GF-D8 (cell line): Measurements from ENCODE around the gene LRCH1.
A peak's percentile ranks its signal among the peaks of the same experiment; 100 is the strongest.

Source experiments
- DNase-seq: peaks from one replicate; lab custom pipeline; 2025; lab: John Stamatoyannopoulos, UW

LRCH1 gene

GRCh38 chr13:46593398-46593797 is 40.4 kb downstream of the LRCH1 start:
- no peak for DNase-seq

GRCh38 chr13:46594374-46595078 is 41.6 kb downstream of the LRCH1 start:
- no peak for DNase-seq

DNA sequence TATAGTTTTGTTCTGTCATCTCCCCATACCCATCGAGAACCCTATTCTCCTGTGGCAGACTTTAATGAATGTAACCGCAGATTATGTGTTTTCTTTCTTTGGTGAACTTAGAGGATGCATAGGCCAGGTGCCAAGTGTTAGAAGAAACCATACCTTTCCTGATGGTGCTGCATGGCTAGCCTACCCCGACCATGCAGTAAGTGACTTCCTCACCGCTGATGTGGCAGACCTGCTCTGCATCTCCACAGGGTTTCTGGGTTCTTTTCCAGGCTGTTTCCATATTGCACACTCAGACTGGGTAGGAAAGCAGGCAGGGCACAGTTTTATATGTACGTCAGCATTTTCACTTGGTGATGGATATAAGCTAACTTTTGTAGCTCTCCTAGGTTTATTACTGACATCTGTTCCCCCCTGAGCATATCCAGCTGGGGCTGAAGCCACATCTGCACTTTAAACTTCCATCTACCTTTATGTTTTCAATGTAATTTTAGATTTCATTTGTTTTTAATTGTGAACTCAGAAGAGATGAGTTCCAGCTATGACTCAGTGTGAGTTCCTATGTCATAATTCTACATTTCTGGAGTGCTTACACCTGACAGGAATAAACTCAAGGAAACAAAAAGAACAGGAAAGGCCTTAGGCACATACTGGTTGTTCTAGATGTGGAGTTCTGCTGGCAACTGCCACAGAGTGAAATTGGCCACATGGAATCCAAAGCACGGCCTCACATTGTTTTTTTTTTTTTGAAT is 42.3 kb downstream of the LRCH1 start:
- DNase-seq = no peak

GRCh38 chr13:46595885-46596275 is 42.9 kb downstream of the LRCH1 start:
- peak; percentile 54 for DNase-seq

GRCh38 chr13:46596466-46596865 is 43.5 kb downstream of the LRCH1 start:
- DNase-seq = no peak

DNA sequence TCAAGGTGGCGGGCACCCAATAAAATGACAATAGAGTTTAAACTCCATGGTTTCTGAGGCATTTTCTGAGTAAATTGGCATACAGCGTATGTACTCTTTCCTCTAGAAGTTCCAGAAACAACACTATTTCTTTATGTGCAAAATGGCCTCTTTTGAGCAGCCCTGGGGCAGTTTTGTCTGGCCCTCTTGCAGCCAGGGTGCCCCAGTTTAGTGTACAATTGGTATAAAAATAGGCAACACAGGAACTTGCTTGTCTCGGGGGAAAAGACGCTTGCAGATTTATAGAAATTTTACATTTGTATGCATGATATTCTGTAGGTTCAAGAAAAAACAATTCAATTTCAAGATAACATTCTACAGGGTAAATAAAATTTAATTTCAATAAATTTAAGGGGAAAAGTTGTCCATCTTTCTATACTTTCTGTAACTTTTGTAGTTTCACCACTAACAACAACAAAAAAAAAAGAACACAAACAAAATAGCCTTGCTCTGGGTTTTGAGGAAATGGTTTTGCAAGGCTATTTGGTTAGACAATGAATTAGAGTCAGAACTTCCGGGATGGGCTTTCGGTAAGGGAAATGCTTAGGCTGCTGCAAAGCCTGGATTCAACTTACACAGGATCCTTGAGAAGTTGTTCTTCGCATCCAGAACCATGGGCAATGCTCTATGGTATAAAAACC is 45.3 kb downstream of the LRCH1 start:
- peak; percentile 83 for DNase-seq

- no peak for DNase-seq
These were observed 45.8 kb downstream of the LRCH1 start for GRCh38 chr13:46598820-46599180.

DNA sequence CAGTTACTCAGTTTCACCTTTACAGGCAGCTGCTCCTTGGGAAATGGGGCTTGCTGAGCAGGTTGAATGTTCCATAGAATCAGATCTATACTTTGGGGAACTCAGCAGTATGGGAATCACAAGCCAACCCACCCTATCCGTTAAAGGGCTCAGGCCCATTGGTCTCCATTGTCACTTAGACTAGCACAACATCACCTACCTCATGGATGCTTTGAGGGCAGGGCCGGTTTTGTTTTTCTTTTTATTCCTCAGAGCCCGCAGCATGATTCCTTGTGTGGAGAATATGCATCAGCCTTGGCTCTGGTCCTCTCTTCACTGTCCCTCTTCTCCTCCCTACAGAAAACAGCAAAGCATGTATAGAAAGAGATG is 48.0 kb downstream of the LRCH1 start:
- no peak for DNase-seq

GRCh38 chr13:46602531-46602930 is 49.6 kb downstream of the LRCH1 start:
- DNase-seq = no peak

- no peak for DNase-seq
These were observed 50.2 kb downstream of the LRCH1 start for GRCh38 chr13:46603165-46603603.

- DNase-seq = no peak
These were observed 51.4 kb downstream of the LRCH1 start for GRCh38 chr13:46604226-46604990.

GRCh38 chr13:46605076-46605824 is 52.3 kb downstream of the LRCH1 start:
- DNase-seq = no peak

DNA sequence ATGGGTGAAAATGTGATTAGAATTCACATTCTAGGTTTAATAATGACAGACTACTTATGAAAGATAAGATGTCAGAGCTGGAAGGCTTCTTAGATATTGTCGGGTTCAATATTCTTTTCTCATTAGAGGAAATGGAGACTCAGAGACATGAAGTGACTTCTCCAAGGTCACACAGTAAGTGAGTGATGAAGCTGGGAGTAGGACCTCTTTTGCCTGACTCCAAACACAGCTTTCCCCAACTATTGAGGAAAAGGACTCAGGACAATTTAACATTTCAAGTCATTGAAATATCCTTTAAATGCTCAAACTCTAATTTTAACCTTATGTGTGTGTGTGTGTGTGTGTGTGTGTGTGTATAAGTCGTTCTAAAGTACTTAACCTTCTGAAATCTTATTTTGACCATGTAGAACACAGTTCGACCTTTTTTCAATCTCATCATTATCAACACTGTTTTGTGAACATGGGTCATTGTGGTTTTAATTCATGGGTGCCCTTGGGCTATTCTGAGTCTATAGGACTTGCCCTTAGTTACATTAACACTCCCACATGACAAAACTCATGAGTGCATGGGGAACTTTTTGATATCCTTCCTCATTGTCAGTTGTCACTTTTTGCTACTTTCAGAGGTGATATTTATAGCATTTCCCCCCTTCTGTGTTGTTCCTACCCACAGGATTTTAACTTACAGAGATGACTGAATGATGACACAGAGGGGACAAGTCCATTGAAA is 53.0 kb downstream of the LRCH1 start:
- DNase-seq = no peak

DNA sequence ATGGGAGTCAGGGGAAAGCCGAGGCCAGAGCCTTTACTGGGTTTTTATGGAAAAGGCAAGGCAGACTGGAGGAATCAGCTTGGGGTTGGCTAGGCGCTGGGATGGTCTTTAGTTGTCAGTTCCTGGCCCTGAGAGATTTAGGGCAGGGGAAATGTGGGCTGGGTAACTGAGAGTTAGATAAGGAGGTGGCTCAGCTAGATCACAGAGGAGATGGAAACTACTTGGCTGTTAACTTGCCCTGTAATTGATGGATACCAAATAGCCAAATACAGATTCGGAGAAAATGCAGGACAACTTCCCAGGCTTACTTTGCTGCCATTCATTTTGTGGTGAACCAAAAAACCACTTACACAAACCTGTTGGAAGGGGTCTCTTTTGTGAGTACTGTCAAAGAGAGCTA is 54.0 kb downstream of the LRCH1 start:
- DNase-seq = no peak

DNA sequence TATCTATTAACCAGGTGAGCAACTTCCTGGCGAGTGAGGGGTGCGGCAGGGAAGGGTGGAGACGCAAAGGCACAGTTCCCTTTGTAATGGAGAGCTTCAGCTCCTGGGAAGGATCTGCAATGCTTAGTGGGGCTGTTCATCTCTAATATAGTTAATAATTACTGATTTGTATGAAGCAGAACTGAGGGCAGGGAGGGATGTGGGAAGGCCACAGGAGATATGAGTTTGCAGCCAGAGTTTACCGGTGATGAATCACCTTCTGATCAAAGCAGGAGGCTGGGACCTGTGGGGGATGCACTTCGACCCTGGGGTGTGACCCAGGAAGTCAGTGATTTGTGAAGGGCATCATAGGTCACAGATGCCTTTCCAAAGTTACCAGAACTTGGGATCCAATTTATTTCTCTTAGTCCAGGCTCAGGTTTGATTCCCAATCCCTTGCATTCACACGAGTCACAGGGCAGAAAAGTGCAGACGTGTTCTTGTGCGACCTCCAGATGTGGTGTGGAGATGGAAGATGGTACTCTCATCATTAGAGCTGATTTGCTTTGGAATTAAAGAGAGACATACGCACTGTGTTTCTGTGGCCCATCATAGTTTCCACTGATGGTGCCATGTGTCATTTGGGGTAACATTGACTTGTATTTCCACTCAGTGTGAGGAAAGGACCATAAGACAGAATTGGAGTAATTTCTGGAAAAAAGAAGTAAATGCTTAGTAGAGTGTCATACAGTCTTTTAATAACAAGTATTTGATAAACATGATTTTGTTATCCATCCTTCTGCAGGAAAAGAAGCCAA is 55.0 kb downstream of the LRCH1 start:
- no peak for DNase-seq

DNA sequence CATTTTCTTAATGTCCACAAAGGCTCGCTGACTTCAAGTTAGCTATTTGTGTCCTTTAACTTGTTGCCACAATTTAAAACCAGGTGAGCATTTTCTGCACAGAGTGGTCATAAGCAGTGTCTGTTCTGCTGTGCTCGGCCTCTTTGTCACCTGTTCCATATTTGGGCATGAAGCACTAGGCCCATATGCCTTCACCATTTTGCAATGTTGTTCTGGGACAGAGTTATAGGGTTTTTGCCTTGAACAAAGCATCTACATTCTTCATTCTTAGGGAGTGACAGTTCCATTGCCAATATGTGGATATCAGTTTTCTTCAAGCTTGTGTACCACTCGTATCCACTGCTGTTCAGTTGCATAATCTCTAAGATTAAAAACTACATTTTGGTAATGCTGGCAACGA is 56.1 kb downstream of the LRCH1 start:
- no peak for DNase-seq

DNA sequence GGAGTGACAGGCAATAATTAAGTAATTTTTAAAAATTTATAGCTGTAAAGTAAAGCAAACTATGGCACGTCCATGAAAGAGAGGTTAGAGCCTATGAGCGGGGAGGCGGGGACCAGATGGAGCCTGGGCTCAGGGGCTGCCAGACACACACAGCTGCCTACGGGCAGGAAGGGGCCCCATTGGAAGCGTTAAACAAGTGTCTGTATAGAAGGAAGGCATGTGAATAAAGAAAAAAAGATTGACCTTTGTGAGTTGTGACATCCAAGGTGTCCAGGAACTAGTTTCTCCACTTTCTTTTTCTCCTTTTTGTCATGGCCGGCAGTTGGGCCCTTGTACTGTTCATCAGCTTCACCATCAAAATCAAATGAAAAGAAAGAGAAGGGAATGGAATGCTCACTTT is 56.8 kb downstream of the LRCH1 start:
- no peak for DNase-seq

GRCh38 chr13:46612267-46612666 is 59.3 kb downstream of the LRCH1 start:
- DNase-seq = no peak

DNA sequence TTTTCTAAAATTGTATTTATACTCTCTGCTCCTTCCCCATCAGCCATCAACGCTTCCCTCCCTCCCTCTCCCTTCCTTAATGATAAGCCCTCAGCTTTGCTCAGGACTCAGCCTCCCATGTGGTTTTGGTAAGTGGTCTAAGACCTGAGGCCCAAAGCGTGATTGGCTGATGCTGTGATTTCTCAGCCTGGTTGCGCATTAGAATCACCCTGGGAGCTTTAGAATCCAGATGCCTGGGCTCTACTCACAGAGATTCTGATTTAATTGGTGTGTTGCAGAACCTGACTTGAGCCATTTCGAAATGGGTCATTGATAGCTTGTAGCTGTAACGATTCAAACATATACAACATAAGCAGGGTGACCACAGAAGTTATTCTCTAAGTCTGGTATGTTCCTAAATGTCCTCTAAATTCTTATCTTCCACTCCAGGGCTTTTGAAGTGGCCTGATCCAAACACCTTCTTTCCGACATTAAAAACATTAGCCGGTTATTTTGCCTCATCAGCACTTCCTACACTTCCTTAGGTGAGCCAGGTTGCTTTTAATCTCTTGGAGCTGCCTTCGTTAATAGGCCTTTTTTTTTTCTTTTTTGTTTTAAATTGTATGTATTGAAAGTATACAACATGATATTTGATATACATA is 60.6 kb downstream of the LRCH1 start:
- DNase-seq = no peak

- no peak for DNase-seq
These were observed 61.6 kb downstream of the LRCH1 start for GRCh38 chr13:46614582-46614981.
